GM19043 (cell line): ENCODE results near the gene TTF2.
"Not testable (repeated sequence)": the region's sequence is repeated elsewhere in the genome, so short reads cannot be mapped to it uniquely, and the experiment has no call there.

Experiments used
- ATAC-seq: cut with Tn5 transposase; IDR thresholded peaks from one replicate; pipeline ENCODE4 v1.9.1; 2021; ENCODE audit warnings: low read depth; ENCODE audit not compliant: unreplicated experiment

Gene TTF2

GRCh38 chr1:117146575-117147340 is 86.6 kb downstream of the TTF2 start:
- no peak for ATAC-seq

GRCh38 chr1:117147341-117147831 is 87.3 kb downstream of the TTF2 start:
- no peak for ATAC-seq

- ATAC-seq, result no peak
These were observed 87.9 kb downstream of the TTF2 start for GRCh38 chr1:117147856-117148588.

- ATAC-seq, result no peak
These were observed 90.2 kb downstream of the TTF2 start for GRCh38 chr1:117150316-117150715.

- not testable (repeated sequence) for ATAC-seq
These were observed 91.2 kb downstream of the TTF2 start for GRCh38 chr1:117151305-117151704.
